Measurements from ENCODE around the gene ADAM17. TPM values are rescaled to one million over a fixed set of nuclear protein-coding genes. Genes with fewer than 3 reads are reported as not detected.
"Not testable (repeated sequence)": the region's sequence is repeated elsewhere in the genome, so short reads cannot be mapped to it uniquely, and the experiment has no call there.

The ADAM17 gene
- total and polyA plus RNA-seq, 2 of the 13 experiments (the other 11 are each of a cell fraction or from before 2014, with no cell fraction given): 6.5 to 33.4 TPM

DNA sequence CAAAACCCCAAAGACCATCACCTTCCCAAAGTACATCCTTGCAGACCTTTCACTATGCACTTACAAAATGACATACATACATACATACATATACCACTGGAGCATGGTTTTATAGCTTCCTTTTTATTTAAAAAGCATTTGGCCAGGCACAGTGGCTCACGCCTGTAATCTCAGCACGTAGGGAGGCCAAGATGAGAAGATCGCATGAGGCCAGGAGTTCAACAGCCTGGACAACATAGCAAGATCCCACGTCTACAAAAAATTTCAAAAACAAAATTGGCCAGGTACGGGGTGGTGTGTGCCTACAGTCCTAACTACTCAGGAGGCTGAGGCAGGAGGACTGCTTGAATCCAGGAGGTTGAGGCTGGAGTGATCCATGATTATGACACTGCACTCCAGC, 29.9 kb upstream of the ADAM17 start:
- no peaks in the 10 kb centered on the region for H3K27me3 ChIP-seq (ENCODE audit: control insufficient read depth in 1 of 2, insufficient read depth in 2 of 2, low read length in 2 of 2)
- no TSS peak for BruUV-seq (replicated peaks)
- ATAC-seq (no peak), DNase-seq (ENCODE audit: low spot score) (no peak), FAIRE-seq (no peak)
- H3K4me1 ChIP-seq (ENCODE audit: insufficient read depth, low read length): no peaks in the 10 kb centered on the region
- in situ Hi-C loops (cut with HindIII; ENCODE audit: extremely low pct_ligation_motif_present, low pct_unique_long_range_greater_than_20kb): no loop called here
- H3K9ac ChIP-seq (ENCODE audit: insufficient read depth, low read depth, low read length): no peak overlapping the region
- H3K4me3 ChIP-seq (replicated peaks in 1 of 3; ENCODE audit: insufficient read depth in 1 of 3, low read depth in 2 of 3, low read length in 3 of 3): no peak overlapping the region
- 94% methylated on average over 5 of the region's 5 CpGs for WGBS (ENCODE audit: low lambda C conversion rate)
- ChIA-PET POLR2A (no interaction called here), CTCF (ENCODE audit: low intra/inter-chr PET ratio, low total read pairs) (no interaction called here)
- no peak overlapping the region for H2AFZ ChIP-seq (ENCODE audit: low read length)
- no peaks in the 10 kb centered on the region for H3K79me2 ChIP-seq (ENCODE audit: insufficient read depth, low read length)
- H3K27ac ChIP-seq (ENCODE audit: extremely low read length, insufficient read depth, low read length): no peak overlapping the region
- H3K9me3 ChIP-seq (ENCODE audit: low read length): no peaks in the 10 kb centered on the region
- intact Hi-C loops (cut with micrococcal nuclease; ENCODE audit: unreplicated experiment): no loop called here
- TF ChIP-seq AGO2 (optimal IDR thresholded peaks at IDR 0.05; ENCODE audit: low read depth, low read length): no peak
- TF ChIP-seq RBM22 (optimal IDR thresholded peaks at IDR 0.05; ENCODE audit: low read length): peak; percentile 71
- peak; percentile 90 for TF ChIP-seq ZNF121 (CRISPR knock-in tag; IDR thresholded peaks at IDR 0.05)
- H4K20me1 ChIP-seq (ENCODE audit: insufficient read depth, low read length): no peaks in the 10 kb centered on the region
- H3K36me3 ChIP-seq (replicated peaks in 1 of 2; ENCODE audit: control insufficient read depth in 1 of 2, insufficient read depth in 2 of 2, low read length in 2 of 2): peaks cover 24 to 61% of the 10 kb centered on the region in 2 experiments
- no peak overlapping the region for H3K4me2 ChIP-seq (ENCODE audit: low read depth, low read length)

DNA sequence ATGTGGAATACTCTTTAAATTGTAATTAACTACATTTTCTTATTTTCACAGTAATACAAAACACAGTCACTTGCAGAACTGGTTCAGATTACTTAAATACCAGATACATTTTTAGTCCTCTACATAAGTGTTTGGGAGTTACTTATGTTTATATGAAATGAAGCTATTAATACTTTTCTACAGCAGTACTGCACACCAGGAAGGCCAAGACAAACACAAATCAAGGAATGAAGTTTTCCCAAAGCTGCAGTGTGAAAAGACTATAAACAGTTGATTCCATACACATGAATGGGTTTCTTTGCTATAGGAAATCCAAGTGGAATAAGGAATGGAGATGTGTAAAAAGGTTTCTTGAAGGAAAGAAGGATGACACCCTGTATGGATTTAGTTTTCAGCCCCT, 29.3 kb upstream of the ADAM17 start:
- H2AFZ ChIP-seq (ENCODE audit: low read length); BruUV-seq (replicated peaks); POLR2A ChIA-PET; H4K20me1 ChIP-seq (ENCODE audit: insufficient read depth, low read length); FAIRE-seq; H3K4me2 ChIP-seq (ENCODE audit: low read depth, low read length); intact Hi-C loops (cut with micrococcal nuclease; ENCODE audit: unreplicated experiment); CTCF ChIA-PET (ENCODE audit: low intra/inter-chr PET ratio, low total read pairs); H3K79me2 ChIP-seq (ENCODE audit: insufficient read depth, low read length); H3K27ac ChIP-seq (ENCODE audit: extremely low read length, insufficient read depth, low read length); DNase-seq (ENCODE audit: low spot score); H3K4me3 ChIP-seq (replicated peaks in 1 of 3; ENCODE audit: insufficient read depth in 1 of 3, low read depth in 2 of 3, low read length in 3 of 3); H3K9ac ChIP-seq (ENCODE audit: insufficient read depth, low read depth, low read length); H3K4me1 ChIP-seq (ENCODE audit: insufficient read depth, low read length); in situ Hi-C loops (cut with HindIII; ENCODE audit: extremely low pct_ligation_motif_present, low pct_unique_long_range_greater_than_20kb); H3K27me3 ChIP-seq (ENCODE audit: control insufficient read depth in 1 of 2, insufficient read depth in 2 of 2, low read length in 2 of 2); H3K9me3 ChIP-seq (ENCODE audit: low read length); ATAC-seq: not testable (repeated sequence)
- H3K36me3 ChIP-seq (replicated peaks in 1 of 2; ENCODE audit: control insufficient read depth in 1 of 2, insufficient read depth in 2 of 2, low read length in 2 of 2): peaks cover 23 to 56% of the 10 kb centered on the region in 2 experiments
